Testis (tissue), 3 donors: ENCODE results near the gene AP1S3. TPM values are rescaled to one million over a fixed set of nuclear protein-coding genes. Genes with fewer than 3 reads are reported as not detected.

ENCODE experiments used
- DNase-seq: peaks from one replicate; pipeline ENCODE4 v3.0.0-alpha.2; 2019
- H3K27ac ChIP-seq, 2 donors: fragments of 200-600 bp; sonication (generic); one replicate each; pipeline ENCODE4 v1.5.1; 2019
- H3K27me3 ChIP-seq: fragments of 200-600 bp; sonication (generic); one replicate; pipeline ENCODE4 v1.5.1; 2019
- H3K36me3 ChIP-seq: fragments of 200-600 bp; sonication (generic); one replicate; pipeline ENCODE4 v1.5.1; 2017; ENCODE audit warnings: low read depth; ENCODE audit errors: missing control alignments
- H3K4me1 ChIP-seq: fragments of 200-600 bp; sonication (generic); one replicate; pipeline ENCODE4 v1.5.1; 2019
- H3K4me3 ChIP-seq, 2 donors: fragments of 200-600 bp; sonication (generic); one replicate each; pipeline ENCODE4 v1.5.1; 2017 to 2019
- H3K9me3 ChIP-seq: fragments of 200-600 bp; sonication (generic); one replicate; pipeline ENCODE4 v1.5.1; 2017
- CTCF ChIP-seq, 3 experiments: fragments of 450-650 bp in 2 of 3; fragments of 200-600 bp in 1 of 3; sonication (generic) in 1 of 3; IDR thresholded peaks; one replicate each; pipeline ENCODE4 v1.5.1; 2016 to 2019; ENCODE audit warnings: antibody characterized with exemption in 3 of 3, mild to moderate bottlenecking in 2 of 3, moderate library complexity in 1 of 3
- POLR2A ChIP-seq: fragments of 450-650 bp; IDR thresholded peaks from one replicate; pipeline ENCODE4 v1.6.1; 2017; ENCODE audit warnings: antibody characterized with exemption, mild to moderate bottlenecking, moderate library complexity
- WGBS, 2 donors: methylation state at CpG; one replicate each; pipeline ENCODE4 v1.1.5; 2018; 5-methylcytosine and 5-hydroxymethylcytosine counted together
- intact Hi-C: fragments of 100-400 bp; cut with DNase I; formaldehyde crosslinking; loops from one replicate; pipeline ENCODE4 v1.15.1; 2023; ENCODE audit warnings: low total_unique reads
- polyA plus RNA-seq: library from polyadenylated mRNA; stranded (reverse); fragments of 350-450 nt; fragmentation: Illumina TruSeq; extraction: RNeasy Lipid Tissue Mini Kit (QIAGEN cat#74804); gene quantifications from one replicate; pipeline ENCODE4 v1.2.3, GENCODE V29; 2014; ENCODE audit warnings: low read depth, low replicate concordance; ENCODE audit not compliant: insufficient read depth
- total RNA-seq, 2 donors: library from RNA; depleted of rRNA; stranded (reverse); fragments of >200 nt; gene quantifications; one replicate each; pipeline ENCODE4 v1.2.3, GENCODE V29; 2016

AP1S3 gene
- total and polyA plus RNA-seq, 3 donors from 2014 or later: 1.6 to 3.2 (median 2.6) TPM

GRCh38 chr2:223863491-223863890 is 26.1 kb upstream of the AP1S3 start:
- Histone ChIP-seq H3K4me3 (no peak overlapping the region), H3K4me1 (no peaks in the 10 kb centered on the region), H3K36me3 (no peaks in the 10 kb centered on the region), H3K27ac (no peak overlapping the region), H3K9me3 (no peaks in the 10 kb centered on the region), H3K27me3 (no peaks in the 10 kb centered on the region)
- no peak for DNase-seq
- intact Hi-C loops: no loop called here
- TF ChIP-seq CTCF (IDR thresholded peaks at IDR 0.05): no peak
- TF ChIP-seq POLR2A: no peak
- WGBS, 2 donors: 81 to 82% methylated on average over 2 of the region's 2 CpGs

GRCh38 chr2:223860809-223861738 is 23.7 kb upstream of the AP1S3 start:
- intact Hi-C loops: no loop called here
- 72 to 82% methylated on average over 5 of the region's 5 CpGs for WGBS, 2 donors
- H3K27me3 ChIP-seq: no peaks in the 10 kb centered on the region
- H3K36me3 ChIP-seq: no peaks in the 10 kb centered on the region
- H3K4me1 ChIP-seq: peaks cover 6% of the 10 kb centered on the region
- TF ChIP-seq POLR2A (no peak), CTCF (IDR thresholded peaks at IDR 0.05) (no peak)
- no peaks in the 10 kb centered on the region for H3K9me3 ChIP-seq
- no peak overlapping the region for H3K4me3 ChIP-seq
- no peak for DNase-seq
- no peak overlapping the region for H3K27ac ChIP-seq

- intact Hi-C loops: no loop called here
- no peaks in the 10 kb centered on the region for H3K27me3 ChIP-seq
- H3K36me3 ChIP-seq: no peaks in the 10 kb centered on the region
- no peak for TF ChIP-seq CTCF (IDR thresholded peaks at IDR 0.05)
- no peak for TF ChIP-seq POLR2A
- no peak for DNase-seq
- H3K4me1 ChIP-seq: peaks cover 9% of the 10 kb centered on the region
- 80 to 95% methylated on average over 3 of the region's 3 CpGs for WGBS, 2 donors
- no peak overlapping the region for H3K27ac ChIP-seq
- no peak overlapping the region for H3K4me3 ChIP-seq
- no peaks in the 10 kb centered on the region for H3K9me3 ChIP-seq
Measured at GRCh38 chr2:223859070-223859469, 21.7 kb upstream of the AP1S3 start.

- Histone ChIP-seq H3K27me3 (no peaks in the 10 kb centered on the region), H3K36me3 (no peaks in the 10 kb centered on the region), H3K4me1 (peaks cover 9% of the 10 kb centered on the region), H3K9me3 (no peaks in the 10 kb centered on the region), H3K4me3 (no peak overlapping the region), H3K27ac (no peak overlapping the region)
- no peak for TF ChIP-seq POLR2A
- no peak for TF ChIP-seq CTCF (IDR thresholded peaks at IDR 0.05)
- intact Hi-C loops: no loop called here
- WGBS, 2 donors: 78 to 80% methylated on average over 5 of the region's 5 CpGs
- no peak for DNase-seq
Measured at GRCh38 chr2:223856584-223856983, 19.2 kb upstream of the AP1S3 start.

GRCh38 chr2:223856021-223856420 is 18.6 kb upstream of the AP1S3 start:
- no peaks in the 10 kb centered on the region for H3K27me3 ChIP-seq
- WGBS, 2 donors: 36 to 42% methylated on average over 2 of the region's 2 CpGs
- DNase-seq: no peak
- intact Hi-C loops: no loop called here
- H3K4me1 ChIP-seq: peaks cover 9% of the 10 kb centered on the region
- H3K27ac ChIP-seq: no peak overlapping the region
- H3K4me3 ChIP-seq: no peak overlapping the region
- H3K36me3 ChIP-seq: no peaks in the 10 kb centered on the region
- H3K9me3 ChIP-seq: no peaks in the 10 kb centered on the region
- TF ChIP-seq POLR2A (no peak), CTCF (IDR thresholded peaks at IDR 0.05) (no peak)
